ENCODE data around the gene CEP85. TPM values are rescaled to one million over a fixed set of nuclear protein-coding genes. Genes with fewer than 3 reads are reported as not detected.

CEP85 gene, protein sequence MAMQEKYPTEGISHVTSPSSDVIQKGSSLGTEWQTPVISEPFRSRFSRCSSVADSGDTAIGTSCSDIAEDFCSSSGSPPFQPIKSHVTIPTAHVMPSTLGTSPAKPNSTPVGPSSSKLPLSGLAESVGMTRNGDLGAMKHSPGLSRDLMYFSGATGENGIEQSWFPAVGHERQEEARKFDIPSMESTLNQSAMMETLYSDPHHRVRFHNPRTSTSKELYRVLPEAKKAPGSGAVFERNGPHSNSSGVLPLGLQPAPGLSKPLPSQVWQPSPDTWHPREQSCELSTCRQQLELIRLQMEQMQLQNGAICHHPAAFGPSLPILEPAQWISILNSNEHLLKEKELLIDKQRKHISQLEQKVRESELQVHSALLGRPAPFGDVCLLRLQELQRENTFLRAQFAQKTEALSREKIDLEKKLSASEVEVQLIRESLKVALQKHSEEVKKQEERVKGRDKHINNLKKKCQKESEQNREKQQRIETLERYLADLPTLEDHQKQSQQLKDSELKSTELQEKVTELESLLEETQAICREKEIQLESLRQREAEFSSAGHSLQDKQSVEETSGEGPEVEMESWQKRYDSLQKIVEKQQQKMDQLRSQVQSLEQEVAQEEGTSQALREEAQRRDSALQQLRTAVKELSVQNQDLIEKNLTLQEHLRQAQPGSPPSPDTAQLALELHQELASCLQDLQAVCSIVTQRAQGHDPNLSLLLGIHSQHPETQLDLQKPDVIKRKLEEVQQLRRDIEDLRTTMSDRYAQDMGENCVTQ
- total RNA-seq (2022; extraction: Qiagen RNA extraction; ENCODE audit: low read depth), result 10.8 to 13.9 TPM (median 12.3 TPM) in 5 replicates

GRCh38 chr1:26233903-26234643 is at the start of gene CEP85:
Gene CEP85 (plus strand): TSS chr1:26234200. CDS start chr1:26239784, 5,584 bp downstream.

DNA sequence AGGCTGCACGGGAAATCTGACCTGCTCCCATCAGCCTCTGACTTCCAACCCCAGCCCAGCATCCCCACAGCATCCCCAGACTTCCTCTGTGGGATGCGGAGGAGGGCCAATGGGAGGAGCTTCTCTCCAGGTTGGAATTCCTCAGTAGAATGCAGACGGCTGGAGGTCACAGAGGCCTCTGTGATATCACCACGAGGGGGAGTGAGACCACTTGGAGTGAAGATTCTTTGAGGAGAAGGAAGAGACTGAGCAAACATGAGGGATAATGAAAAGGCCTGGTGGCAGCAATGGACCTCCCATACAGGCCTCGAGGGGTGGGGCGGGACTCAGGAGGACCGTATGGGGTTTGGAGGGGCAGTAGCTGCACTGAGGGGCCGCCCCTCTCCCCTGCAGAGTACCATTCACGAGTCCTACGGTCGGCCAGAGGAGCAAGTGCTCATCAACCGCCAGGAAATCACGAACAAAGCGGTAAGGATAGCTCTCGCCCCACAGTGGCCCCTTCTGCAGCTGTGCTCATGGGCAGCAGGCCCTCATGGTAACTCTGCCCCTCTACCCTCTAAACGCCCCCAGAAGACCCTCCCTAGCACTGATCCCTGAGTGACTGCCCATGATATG is 43.5 kb upstream of the CEP85 start, which contains the start of gene CATSPER4:
CATSPER4 (plus strand) TSS at position 230 of the 615 bp plus-strand sequence; CDS start at position 256, 26 bp downstream.

DNA sequence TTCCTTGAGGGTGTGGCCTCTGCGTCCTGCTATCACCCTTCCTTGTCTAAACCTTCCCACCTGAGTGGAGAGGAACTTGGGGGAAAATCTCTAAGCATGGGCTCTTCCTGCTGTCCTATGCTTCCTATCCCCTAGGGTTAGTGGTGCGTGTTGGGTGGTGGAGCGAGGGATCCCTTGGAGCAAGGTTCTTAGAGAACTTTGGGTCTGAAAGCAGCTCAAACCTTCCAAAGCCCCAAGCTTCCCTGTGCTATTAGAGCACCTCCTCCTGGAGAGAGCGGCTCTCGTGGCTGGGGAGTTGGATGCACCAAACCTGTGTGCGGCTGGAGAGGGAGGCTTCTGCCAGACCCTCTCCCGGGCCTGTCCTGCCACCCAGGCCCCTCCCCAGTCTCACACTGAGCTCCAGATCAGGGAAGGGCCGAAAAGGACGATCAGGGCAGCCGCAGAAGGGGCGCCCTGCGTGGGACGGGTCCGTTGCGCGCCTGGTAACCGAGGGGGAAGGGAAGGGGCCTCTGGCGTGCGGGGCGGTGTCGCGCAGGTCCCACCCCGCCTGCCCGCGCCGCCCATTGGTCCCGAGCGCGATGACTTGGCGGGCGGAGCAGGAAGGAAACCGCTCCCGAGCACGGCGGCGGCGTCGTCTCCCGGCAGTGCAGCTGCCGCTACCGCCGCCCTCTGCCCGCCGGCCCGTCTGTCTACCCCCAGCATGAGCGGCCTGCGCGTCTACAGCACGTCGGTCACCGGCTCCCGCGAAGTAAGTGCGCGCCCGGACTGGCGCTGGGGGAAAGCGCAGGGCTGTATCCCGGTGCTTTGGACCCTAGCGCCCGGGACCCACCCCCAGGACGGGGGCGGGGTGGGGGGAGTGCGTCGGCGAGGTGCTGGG is 45.7 kb downstream of the CEP85 start, which contains the start of gene SH3BGRL3:
SH3BGRL3 (plus strand) TSS at position 631 of the 877 bp plus-strand sequence; CDS start at position 701, 70 bp downstream.

GRCh38 chr1:26306290-26307229 is 72.6 kb downstream of the CEP85 start, which contains the start of gene UBXN11:
Gene UBXN11 (minus strand): TSS chr1:26306636. CDS start chr1:26302883, 3,753 bp downstream.

DNA sequence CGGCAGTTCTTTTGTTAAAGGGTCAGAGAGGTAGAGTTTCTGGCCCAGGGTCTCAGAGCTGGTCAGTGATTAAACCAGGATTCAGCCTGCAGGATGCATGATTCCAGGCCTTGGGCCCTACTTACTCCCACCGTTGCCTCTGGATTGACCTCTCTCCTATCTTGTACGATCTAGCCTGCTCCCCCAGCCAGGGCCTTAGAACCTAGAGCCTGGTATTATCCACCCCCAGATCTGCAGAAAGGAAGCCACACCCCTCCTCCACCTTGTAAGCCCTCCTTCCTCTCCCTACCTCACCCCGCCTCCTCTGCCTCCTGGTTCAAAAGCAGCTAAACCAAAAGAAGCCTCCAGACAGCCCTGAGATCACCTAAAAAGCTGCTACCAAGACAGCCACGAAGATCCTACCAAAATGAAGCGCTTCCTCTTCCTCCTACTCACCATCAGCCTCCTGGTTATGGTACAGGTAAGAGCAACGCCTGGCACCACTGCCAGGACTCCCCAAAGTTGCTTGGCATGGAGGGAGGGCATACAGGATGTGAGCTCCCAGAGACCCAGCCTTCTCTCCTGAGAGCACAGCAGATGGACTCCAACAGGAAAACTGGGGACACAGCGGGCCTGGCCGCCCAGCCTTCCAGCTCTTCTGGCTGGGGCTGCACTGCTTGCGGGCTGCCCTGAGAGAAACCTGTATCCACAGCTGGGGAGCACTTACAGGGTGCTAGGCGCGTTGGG is 83.8 kb downstream of the CEP85 start, which contains the start of gene CD52:
CD52 (plus strand) TSS at position 347 of the 726 bp plus-strand sequence; CDS start at position 407, 60 bp downstream.

Other genes starting within 250 kb of the CEP85 start
- 5.5 to 8.8 TPM (median 6.9 TPM) in 5 replicates for gene PAFAH2, start 236.1 kb upstream of the CEP85 start, total RNA-seq (2022; extraction: Qiagen RNA extraction; ENCODE audit: low read depth)
- gene EXTL1, start 212.4 kb upstream of the CEP85 start, total RNA-seq (2022; extraction: Qiagen RNA extraction; ENCODE audit: low read depth), result 0.05 TPM in 1 of 5 replicates, not detected in the others
- 0.09 to 0.31 TPM (median 0.25 TPM) in 5 replicates for gene SLC30A2, start 188.1 kb upstream of the CEP85 start, total RNA-seq (2022; extraction: Qiagen RNA extraction; ENCODE audit: low read depth)
- 0.43 to 0.85 TPM (median 0.60 TPM) in 5 replicates for gene TRIM63, start 166.6 kb upstream of the CEP85 start, total RNA-seq (2022; extraction: Qiagen RNA extraction; ENCODE audit: low read depth)
- gene PDIK1L, start 122.4 kb upstream of the CEP85 start, total RNA-seq (2022; extraction: Qiagen RNA extraction; ENCODE audit: low read depth), result 1.2 to 3.1 TPM (median 1.6 TPM) in 5 replicates
- gene FAM110D, start 75.1 kb upstream of the CEP85 start, total RNA-seq (2022; extraction: Qiagen RNA extraction; ENCODE audit: low read depth), result 0.05 to 0.06 TPM in 2 of 5 replicates, not detected in the others
- gene C1orf232, start 65.2 kb upstream of the CEP85 start, total RNA-seq (2022; extraction: Qiagen RNA extraction; ENCODE audit: low read depth), result not detected in 5 replicates
- 43.9 to 63.0 TPM (median 59.9 TPM) in 5 replicates for gene ZNF593, start 64.3 kb upstream of the CEP85 start, total RNA-seq (2022; extraction: Qiagen RNA extraction; ENCODE audit: low read depth)
- not detected in 5 replicates for gene ZNF593OS, start 62.4 kb upstream of the CEP85 start, total RNA-seq (2022; extraction: Qiagen RNA extraction; ENCODE audit: low read depth)
- 0.13 to 0.58 TPM (median 0.39 TPM) in 5 replicates for gene CNKSR1, start 56.7 kb upstream of the CEP85 start, total RNA-seq (2022; extraction: Qiagen RNA extraction; ENCODE audit: low read depth)
- gene CATSPER4, start 43.6 kb upstream of the CEP85 start, total RNA-seq (2022; extraction: Qiagen RNA extraction; ENCODE audit: low read depth), result not detected in 5 replicates
- 121 to 161 TPM (median 145 TPM) in 5 replicates for gene SH3BGRL3, start 45.9 kb downstream of the CEP85 start, total RNA-seq (2022; extraction: Qiagen RNA extraction; ENCODE audit: low read depth)
- 7.0 to 17.5 TPM (median 15.1 TPM) in 5 replicates for gene UBXN11, start 72.4 kb downstream of the CEP85 start, total RNA-seq (2022; extraction: Qiagen RNA extraction; ENCODE audit: low read depth)
- gene CD52, start 83.8 kb downstream of the CEP85 start, total RNA-seq (2022; extraction: Qiagen RNA extraction; ENCODE audit: low read depth), result not detected in 5 replicates
- 0.90 to 2.6 TPM (median 1.3 TPM) in 5 replicates for gene CRYBG2, start 119.9 kb downstream of the CEP85 start, total RNA-seq (2022; extraction: Qiagen RNA extraction; ENCODE audit: low read depth)
- not detected in 5 replicates for gene ZNF683, start 138.6 kb downstream of the CEP85 start, total RNA-seq (2022; extraction: Qiagen RNA extraction; ENCODE audit: low read depth)
- gene LIN28A, start 176.6 kb downstream of the CEP85 start, total RNA-seq (2022; extraction: Qiagen RNA extraction; ENCODE audit: low read depth), result not detected in 5 replicates
- gene DHDDS, start 198.1 kb downstream of the CEP85 start, total RNA-seq (2022; extraction: Qiagen RNA extraction; ENCODE audit: low read depth), result 23.5 to 27.4 TPM (median 23.6 TPM) in 5 replicates
- 315 to 439 TPM (median 348 TPM) in 5 replicates for gene HMGN2, start 238.2 kb downstream of the CEP85 start, total RNA-seq (2022; extraction: Qiagen RNA extraction; ENCODE audit: low read depth)

All from A549 treated with ZK216348 at 1 μM for 4 hours (cell line).